Measurements from ENCODE around the gene ACTMAP. TPM values are rescaled to one million over a fixed set of nuclear protein-coding genes. Genes with fewer than 3 reads are reported as not detected.
A peak's percentile ranks its signal among the peaks of the same experiment; 100 is the strongest.

ACTMAP gene
- polyA plus RNA-seq, 3 donors, result 4.3 to 13.0 (median 8.5) TPM

DNA sequence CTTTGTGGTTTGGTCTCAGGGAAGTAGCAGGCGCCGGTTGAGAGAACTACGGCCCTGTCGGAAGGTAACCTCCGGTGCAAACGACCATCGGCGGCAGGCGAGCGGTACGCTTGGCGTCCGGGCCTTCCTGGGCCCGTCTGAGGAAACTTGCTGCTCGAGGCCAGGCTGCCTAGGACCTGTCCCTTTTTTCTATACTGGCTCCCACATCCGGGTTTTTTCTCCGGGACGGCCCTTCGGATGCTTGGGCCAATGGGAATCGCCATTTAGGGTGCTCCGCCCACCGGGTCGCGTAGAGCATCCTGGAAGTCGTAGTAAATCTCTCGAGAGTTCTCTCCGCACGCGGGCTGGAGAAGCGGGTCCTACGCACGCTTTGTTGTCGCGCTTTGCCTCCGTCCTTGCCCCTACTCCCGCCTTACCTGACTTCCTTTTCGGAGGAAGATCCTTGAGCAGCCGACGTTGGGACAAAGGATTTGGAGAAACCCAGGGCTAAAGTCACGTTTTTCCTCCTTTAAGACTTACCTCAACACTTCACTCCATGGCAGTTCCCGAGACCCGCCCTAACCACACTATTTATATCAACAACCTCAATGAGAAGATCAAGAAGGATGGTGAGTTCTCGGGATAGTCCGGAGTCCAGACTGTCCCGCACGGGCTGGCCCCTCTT lies 729 bp upstream of the ACTMAP start, which contains the start of gene SNRPA:
Gene SNRPA, plus strand, starts transcription at position 330 of the 664 bp plus-strand sequence. Its CDS starts 206 bp downstream, at position 536.
- whole genome bisulfite sequencing (ENCODE audit: insufficient coverage), result under 1% methylated on average over 43 of the region's 46 CpGs

DNA sequence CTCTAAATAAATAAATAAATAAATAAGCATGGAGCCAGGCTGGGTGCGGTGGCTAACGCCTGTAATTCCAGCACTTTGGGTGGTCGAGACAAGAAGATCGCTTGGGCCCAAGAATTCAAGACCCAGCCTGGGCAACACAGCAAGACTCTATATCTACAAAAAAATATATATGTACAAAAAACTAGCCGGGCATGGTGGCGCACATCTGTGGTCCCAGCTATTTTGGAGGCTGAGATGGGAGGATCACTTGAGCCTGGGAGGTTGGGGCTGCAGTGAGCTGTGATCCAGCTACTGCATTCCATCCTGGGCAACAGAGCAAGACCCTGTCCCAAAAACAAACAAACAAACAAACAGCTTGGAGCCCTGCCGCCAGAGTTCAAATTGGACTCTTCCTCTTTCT lies 2.7 kb downstream of the ACTMAP start:
- Mint-ChIP-seq H3K4me3 (no peak overlapping the region), H3K4me1 (peaks cover 40% of the 10 kb centered on the region), H3K27me3 (ENCODE audit: low read depth in 3 of 3) (peaks cover 0 to 5% (median 1%) of the 10 kb centered on the region in 3 donors)

More for the DNA sequence above, 729 bp upstream of the ACTMAP start, which contains the start of gene SNRPA:
- Histone ChIP-seq H3K36me3 (replicated peaks in 1 of 2; ENCODE audit: control insufficient read depth in 1 of 2, insufficient read depth in 2 of 2, low read length in 2 of 2) (peaks cover under 1 to 6% of the 10 kb centered on the region in 2 donors), H4K20me1 (ENCODE audit: insufficient read depth, low read length) (peaks cover 9% of the 10 kb centered on the region), H3K4me1 (ENCODE audit: control insufficient read depth in 1 of 2, insufficient read depth in 2 of 2, low read length in 2 of 2) (peaks cover 74 to 78% of the 10 kb centered on the region in 2 donors), H3K27ac (ENCODE audit: low read depth in 1 of 2, low read length in 2 of 2) (peak within 1 kb of the TSS; percentile 92 to 98), H3K27me3 (ENCODE audit: control insufficient read depth in 2 of 2, insufficient read depth in 2 of 2, low read length in 2 of 2) (no peaks in the 10 kb centered on the region), H3K9ac (ENCODE audit: insufficient read depth, low read length, poor library complexity, severe bottlenecking) (peak within 1 kb of the TSS; percentile 86), H3K4me3 (replicated peaks in 1 of 3; ENCODE audit: low read depth in 2 of 3, low read length in 3 of 3) (peak within 1 kb of the TSS; percentile 47 to 76 (median 65)), H3K4me2 (replicated peaks; ENCODE audit: extremely low read depth, low read length, poor library complexity, severe bottlenecking) (peak within 1 kb of the TSS; percentile 85), H3K79me2 (ENCODE audit: insufficient read depth, low read length) (peaks cover 73% of the 10 kb centered on the region), H2AFZ (ENCODE audit: insufficient read depth, low read depth, low read length, poor library complexity, severe bottlenecking) (peak within 1 kb of the TSS; percentile 75), H3K9me3 (replicated peaks in 1 of 2; ENCODE audit: control insufficient read depth in 1 of 2, insufficient read depth in 1 of 2, low read length in 2 of 2) (no peaks in the 10 kb centered on the region)
- Mint-ChIP-seq H3K27ac (peak within 1 kb of the TSS; percentile 99 to 100 (median 99)), H3K27me3 (ENCODE audit: low read depth in 3 of 3) (peaks cover 0 to 5% (median 0%) of the 10 kb centered on the region in 3 donors), H3K4me1 (peaks cover 66% of the 10 kb centered on the region), H3K9me3 (no peaks in the 10 kb centered on the region), H3K4me3 (peak within 1 kb of the TSS; percentile 92 to 100), H3K36me3 (peaks cover 9 to 18% of the 10 kb centered on the region in 2 donors)
- TF ChIP-seq, protein P1, sequence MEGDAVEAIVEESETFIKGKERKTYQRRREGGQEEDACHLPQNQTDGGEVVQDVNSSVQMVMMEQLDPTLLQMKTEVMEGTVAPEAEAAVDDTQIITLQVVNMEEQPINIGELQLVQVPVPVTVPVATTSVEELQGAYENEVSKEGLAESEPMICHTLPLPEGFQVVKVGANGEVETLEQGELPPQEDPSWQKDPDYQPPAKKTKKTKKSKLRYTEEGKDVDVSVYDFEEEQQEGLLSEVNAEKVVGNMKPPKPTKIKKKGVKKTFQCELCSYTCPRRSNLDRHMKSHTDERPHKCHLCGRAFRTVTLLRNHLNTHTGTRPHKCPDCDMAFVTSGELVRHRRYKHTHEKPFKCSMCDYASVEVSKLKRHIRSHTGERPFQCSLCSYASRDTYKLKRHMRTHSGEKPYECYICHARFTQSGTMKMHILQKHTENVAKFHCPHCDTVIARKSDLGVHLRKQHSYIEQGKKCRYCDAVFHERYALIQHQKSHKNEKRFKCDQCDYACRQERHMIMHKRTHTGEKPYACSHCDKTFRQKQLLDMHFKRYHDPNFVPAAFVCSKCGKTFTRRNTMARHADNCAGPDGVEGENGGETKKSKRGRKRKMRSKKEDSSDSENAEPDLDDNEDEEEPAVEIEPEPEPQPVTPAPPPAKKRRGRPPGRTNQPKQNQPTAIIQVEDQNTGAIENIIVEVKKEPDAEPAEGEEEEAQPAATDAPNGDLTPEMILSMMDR (IDR thresholded peaks at IDR 0.05), result no peak
- DNase-seq, result peak; percentile 95 to 97 (median 96)
- intact Hi-C loops (cut with micrococcal nuclease), result loop anchor here (1.0 to 10.0 kb wide), 3 partner anchors 27 to 54 kb away; partner anchors contain the start of genes EGLN2 (in 1 of the 2) and RAB4B (in 1 of the 2)

More for the DNA sequence above, 2.7 kb downstream of the ACTMAP start:
- H3K4me2 ChIP-seq (replicated peaks; ENCODE audit: extremely low read depth, low read length, poor library complexity, severe bottlenecking), result no peak overlapping the region
- peak overlapping the region; percentile 92 to 98 for H3K27ac ChIP-seq (ENCODE audit: low read depth in 1 of 2, low read length in 2 of 2)
- TF ChIP-seq, protein P1 (IDR thresholded peaks at IDR 0.05), result no peak
- H3K79me2 ChIP-seq (ENCODE audit: insufficient read depth, low read length), result peaks cover 40% of the 10 kb centered on the region
- peaks cover 5 to 20% of the 10 kb centered on the region in 2 donors for H3K36me3 Mint-ChIP-seq
- H3K27ac Mint-ChIP-seq, result peak overlapping the region; percentile 99 to 100 (median 99)
- intact Hi-C loops (cut with micrococcal nuclease), result no loop called here
- H3K4me3 ChIP-seq (replicated peaks in 1 of 3; ENCODE audit: low read depth in 2 of 3, low read length in 3 of 3), result no peak overlapping the region
- no peak overlapping the region for H3K9ac ChIP-seq (ENCODE audit: insufficient read depth, low read length, poor library complexity, severe bottlenecking)
- no peaks in the 10 kb centered on the region for H3K9me3 ChIP-seq (replicated peaks in 1 of 2; ENCODE audit: control insufficient read depth in 1 of 2, insufficient read depth in 1 of 2, low read length in 2 of 2)
- H3K4me1 ChIP-seq (ENCODE audit: control insufficient read depth in 1 of 2, insufficient read depth in 2 of 2, low read length in 2 of 2), result peaks cover 43 to 44% of the 10 kb centered on the region in 2 donors
- H4K20me1 ChIP-seq (ENCODE audit: insufficient read depth, low read length), result no peaks in the 10 kb centered on the region
- H2AFZ ChIP-seq (ENCODE audit: insufficient read depth, low read depth, low read length, poor library complexity, severe bottlenecking), result peak overlapping the region; percentile 30
- no peaks in the 10 kb centered on the region for H3K27me3 ChIP-seq (ENCODE audit: control insufficient read depth in 2 of 2, insufficient read depth in 2 of 2, low read length in 2 of 2)
- DNase-seq, result no peak
- H3K9me3 Mint-ChIP-seq, result no peaks in the 10 kb centered on the region
- WGBS (ENCODE audit: insufficient coverage), result no CpG with 5 or more reads among the region's 7 CpGs
- H3K36me3 ChIP-seq (replicated peaks in 1 of 2; ENCODE audit: control insufficient read depth in 1 of 2, insufficient read depth in 2 of 2, low read length in 2 of 2), result peaks cover 7 to 9% of the 10 kb centered on the region in 2 donors

All from CD14-positive monocyte (primary cell).